Adrenal gland (tissue), 5 donors: Measurements from ENCODE around the gene PPP2R5C.

Source experiments
- POLR2A ChIP-seq, 2 donors: fragments of 450-650 bp; IDR thresholded peaks; one replicate each; pipeline ENCODE4 v1.6.1; 2017; ENCODE audit warnings: antibody characterized with exemption in 2 of 2, mild to moderate bottlenecking in 2 of 2, moderate library complexity in 1 of 2
- TF ChIP-seq, protein P1 (sequence below), 6 experiments: fragments of 450-650 bp in 4 of 6; fragments of 200-600 bp in 2 of 6; sonication (generic) in 1 of 6; IDR thresholded peaks; 1 replicate in 5 of 6; 2 replicates in 1 of 6; pipeline versions ENCODE4 v1.5.1 to v1.8.0; 2016 to 2021; ENCODE audit warnings: antibody characterized with exemption in 6 of 6, mild to moderate bottlenecking in 2 of 6, moderate library complexity in 1 of 6
- donor health status: DM: no; HTN: no; CAD: no.

DNA sequence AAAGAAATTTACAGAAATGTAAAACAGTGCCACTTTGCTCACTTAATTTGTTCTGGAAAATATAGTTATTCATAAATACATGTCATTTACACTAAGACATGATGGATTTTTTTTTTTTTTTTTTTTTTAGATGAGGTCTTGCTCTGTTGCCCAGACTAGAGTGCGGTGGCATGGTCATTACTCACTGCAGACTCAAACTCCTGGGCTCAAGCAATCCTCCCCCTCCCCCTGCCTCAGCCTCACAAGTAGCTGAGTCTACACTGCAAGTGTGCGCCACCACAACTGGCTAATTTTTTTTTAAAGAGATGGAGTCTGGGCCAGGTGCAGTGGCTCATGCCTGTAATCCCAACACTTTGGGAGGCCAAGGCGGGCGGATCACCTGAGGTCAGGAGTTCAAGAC, 101.2 kb downstream of the PPP2R5C start:
- TF ChIP-seq, protein P1, sequence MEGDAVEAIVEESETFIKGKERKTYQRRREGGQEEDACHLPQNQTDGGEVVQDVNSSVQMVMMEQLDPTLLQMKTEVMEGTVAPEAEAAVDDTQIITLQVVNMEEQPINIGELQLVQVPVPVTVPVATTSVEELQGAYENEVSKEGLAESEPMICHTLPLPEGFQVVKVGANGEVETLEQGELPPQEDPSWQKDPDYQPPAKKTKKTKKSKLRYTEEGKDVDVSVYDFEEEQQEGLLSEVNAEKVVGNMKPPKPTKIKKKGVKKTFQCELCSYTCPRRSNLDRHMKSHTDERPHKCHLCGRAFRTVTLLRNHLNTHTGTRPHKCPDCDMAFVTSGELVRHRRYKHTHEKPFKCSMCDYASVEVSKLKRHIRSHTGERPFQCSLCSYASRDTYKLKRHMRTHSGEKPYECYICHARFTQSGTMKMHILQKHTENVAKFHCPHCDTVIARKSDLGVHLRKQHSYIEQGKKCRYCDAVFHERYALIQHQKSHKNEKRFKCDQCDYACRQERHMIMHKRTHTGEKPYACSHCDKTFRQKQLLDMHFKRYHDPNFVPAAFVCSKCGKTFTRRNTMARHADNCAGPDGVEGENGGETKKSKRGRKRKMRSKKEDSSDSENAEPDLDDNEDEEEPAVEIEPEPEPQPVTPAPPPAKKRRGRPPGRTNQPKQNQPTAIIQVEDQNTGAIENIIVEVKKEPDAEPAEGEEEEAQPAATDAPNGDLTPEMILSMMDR (IDR thresholded peaks at IDR 0.05) = no peak
- TF ChIP-seq POLR2A (IDR thresholded peaks at IDR 0.05) = no peak
